HG03025 (cell line): Measurements from ENCODE around the gene HSD17B8.
A peak's percentile ranks its signal among the peaks of the same experiment; 100 is the strongest.

Source experiments
- ATAC-seq: cut with Tn5 transposase; IDR thresholded peaks from one replicate; pipeline ENCODE4 v1.9.1; 2021; ENCODE audit warnings: mild to moderate bottlenecking, moderate library complexity; ENCODE audit not compliant: unreplicated experiment, low FRiP score

HSD17B8 gene

GRCh38 chr6:33235221-33235634 lies 30.8 kb downstream of the HSD17B8 start:
- no peak for ATAC-seq

DNA sequence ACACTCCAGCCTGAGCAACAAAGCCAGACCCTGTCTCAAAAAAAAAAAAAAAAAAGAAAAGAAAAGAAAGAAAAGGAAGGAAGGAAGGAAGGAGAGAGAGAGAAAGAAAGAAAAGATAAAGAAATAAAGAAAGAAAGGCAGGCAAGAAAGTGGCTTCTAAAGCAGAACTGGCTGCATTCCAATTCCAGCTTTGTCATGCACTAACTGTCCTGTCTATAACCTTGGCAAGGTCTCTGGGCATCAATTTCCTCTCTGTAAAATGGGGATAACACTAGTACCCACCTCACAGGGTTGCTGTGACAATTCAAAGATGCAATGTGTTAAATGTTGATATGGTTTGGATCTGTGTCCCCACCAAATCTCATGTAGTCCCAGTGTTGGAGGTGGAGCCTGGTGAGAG lies 31.9 kb downstream of the HSD17B8 start:
- ATAC-seq, result no peak

- no peak for ATAC-seq
These were observed 32.4 kb downstream of the HSD17B8 start for GRCh38 chr6:33236852-33237251.

DNA sequence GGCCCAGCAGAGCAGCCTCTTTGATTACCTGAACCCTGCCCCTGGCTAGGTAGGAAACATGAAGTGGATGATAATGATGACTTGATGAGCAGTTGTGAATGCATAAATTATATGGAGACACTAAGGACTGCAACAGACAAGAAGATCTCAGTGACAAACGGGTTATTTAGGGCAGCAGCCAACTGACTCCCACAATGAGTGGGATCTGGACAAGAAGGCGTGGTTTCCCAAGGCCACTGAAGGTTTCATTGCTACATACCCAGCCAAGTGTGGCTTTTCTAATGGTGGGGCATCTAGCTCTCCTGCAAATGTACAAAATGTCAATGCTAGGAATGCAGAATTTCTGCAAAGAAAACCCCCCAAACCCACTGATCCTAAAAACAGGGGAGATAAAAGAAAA lies 33.3 kb downstream of the HSD17B8 start:
- no peak for ATAC-seq

DNA sequence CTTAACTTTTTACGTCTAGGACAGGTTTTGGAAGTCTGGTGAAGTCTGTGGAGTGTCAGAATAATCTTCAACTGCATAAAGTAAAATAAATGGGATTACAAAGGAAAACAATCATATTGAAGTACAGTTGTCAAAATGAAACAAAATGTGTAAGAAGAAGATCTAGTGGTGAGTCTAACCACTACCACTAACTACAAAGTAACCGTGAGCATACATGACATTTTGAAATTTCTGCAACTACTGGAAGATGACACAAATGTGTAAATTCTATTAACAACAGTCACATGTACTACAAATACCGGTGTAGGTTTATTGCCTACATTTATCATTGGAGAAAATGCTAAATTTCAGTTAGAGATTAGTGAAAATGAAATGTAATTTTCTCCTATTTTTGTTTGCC lies 37.5 kb downstream of the HSD17B8 start:
- ATAC-seq, result no peak

- no peak for ATAC-seq
These were observed 39.0 kb downstream of the HSD17B8 start for GRCh38 chr6:33243476-33243875.

DNA sequence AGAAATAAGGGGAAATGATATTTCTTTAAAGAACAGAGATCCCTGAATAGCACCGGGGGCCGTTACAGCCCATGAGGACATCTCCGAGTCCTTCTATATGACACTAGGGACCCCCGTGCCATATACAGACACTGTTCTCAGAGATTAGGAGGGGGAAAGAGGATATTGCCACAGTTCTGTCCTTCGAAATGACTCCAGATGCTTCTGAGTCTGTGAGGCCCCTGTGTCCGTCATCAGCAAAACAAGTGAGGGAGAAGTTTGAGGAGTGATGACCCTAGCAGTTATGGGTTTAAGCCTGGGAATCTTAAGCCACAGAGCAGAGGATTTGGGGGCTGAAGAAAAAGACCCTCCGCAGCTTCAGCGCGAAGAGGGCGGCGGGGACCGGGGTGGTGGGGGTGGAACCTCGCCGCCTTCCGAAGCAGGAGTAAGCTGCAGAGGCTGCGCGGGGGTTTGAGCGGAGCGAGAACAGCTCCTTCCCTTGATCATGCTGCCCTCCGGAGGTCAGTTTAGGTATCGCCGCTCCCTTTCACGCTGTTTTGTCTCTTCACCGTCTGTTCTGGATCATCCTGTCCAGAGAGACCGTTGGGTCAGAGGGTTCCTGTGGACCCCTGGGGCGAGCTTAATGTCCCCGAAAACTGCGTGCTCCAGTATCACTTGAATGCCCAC lies 43.7 kb downstream of the HSD17B8 start:
- ATAC-seq, result peak; percentile 35

DNA sequence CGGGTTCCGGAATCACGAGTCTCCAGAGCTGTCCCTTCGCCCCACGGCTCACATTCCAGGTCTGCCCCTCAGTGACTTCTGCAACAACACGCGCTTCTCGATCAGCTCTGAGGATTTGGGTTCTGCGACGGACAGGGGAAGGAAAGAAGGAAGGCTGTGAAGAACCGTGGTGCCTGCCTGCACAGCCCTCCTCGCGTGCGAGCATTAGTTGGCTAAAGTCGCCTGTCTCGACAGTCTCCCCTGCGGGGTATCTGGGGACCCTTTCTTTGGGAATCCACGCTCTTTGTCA lies 44.1 kb downstream of the HSD17B8 start:
- no peak for ATAC-seq

DNA sequence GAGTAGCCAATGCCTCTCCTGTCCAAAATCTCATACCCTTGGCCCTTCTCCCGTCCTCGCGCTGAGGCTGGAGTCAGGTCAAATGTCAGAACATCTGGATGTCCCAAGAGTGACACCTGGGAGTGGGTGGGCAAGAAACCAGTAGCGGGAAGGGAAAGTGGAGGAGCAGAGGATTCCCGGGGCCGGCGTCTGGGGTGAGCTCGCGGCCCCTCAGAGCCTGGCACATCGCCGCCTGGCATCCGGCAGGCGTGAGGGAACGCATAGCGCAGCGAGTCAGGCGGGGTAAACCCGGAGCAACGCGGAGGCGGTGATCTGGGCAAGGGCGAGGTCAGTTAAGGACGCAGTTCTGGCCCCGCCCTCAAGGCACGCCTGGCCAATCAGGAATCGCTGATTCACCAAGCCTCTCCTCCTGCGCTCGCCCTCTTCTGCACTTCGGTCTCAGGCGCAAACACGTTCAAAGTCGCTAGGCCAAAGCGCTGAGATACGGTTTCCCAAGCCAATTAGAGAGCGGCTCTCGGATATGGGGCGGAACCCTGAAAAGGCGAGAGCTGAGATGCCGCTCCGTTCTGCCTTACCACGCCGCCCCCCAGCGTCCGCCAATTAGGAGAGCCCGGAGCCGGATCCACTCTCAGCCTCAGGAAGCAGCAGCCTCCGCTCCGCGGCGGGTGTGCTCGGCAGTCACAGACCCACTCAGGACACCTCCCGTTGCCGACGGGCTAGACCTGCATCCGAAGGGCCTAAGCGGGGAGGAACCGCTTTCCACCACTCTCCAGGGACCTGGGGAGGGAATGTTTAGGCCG lies 44.7 kb downstream of the HSD17B8 start:
- ATAC-seq, result peak; percentile 86

DNA sequence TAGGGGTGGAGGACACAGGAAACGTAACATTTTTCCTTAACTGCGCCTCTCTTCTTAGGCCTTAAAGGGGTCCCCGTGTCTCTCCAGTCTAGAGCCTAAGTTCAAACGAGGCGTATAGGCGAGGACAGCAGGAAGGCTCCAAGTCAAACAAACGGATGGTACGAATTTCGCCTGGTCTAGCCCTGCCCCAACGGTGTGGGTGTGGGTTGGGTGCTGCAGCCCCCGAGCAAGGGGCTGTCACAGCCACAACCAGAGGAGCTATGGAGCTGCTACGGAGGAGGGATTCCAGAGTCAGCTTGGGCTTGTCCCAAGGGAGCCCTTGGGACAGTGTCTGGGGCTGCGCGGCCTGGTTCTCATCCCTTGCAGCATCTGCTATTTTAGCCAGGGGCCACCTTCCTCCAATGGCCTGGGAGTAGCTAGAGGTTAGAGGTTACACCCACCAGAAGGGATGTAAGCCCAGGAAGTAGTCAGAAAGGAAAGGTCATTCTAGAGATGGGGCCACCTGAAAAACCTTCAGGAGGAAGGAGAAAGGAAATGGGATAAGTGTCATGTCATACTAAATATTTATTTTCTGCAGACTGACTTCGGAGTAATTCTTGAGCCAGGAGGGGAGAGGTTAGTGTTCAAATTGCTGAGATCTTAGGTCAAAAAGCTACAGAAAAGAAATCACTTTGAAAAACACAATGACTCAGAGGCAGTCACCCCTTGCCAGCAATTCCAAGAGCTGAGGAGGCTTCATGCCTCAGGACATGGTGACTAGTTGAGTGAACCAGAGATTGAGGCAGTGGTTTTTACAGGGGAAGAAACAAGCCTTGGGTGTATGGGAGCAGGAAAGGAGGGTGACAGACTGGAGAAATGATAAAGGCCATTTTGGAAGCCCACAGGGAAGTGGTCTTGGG lies 45.5 kb downstream of the HSD17B8 start:
- no peak for ATAC-seq

DNA sequence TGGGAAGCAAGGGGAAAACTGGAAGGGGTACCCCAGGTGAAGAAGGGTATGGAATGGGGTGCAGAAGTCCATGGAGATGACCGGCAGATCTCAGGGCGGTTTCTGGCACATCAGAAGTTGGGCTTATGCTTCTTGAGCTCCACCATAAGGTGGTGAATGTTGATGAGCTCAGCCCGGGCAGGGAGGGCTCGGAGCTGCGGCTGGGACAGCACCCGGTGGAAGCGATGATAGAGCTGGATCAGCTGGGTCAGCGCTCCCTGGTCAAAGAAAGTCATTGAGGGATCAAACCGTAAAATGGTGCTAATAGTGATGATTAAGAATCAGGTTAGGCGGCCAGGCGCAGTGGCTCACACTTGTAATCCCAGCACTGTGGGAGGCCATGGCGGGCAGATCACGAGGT lies 46.3 kb downstream of the HSD17B8 start:
- ATAC-seq, result no peak

GRCh38 chr6:33251395-33252012 lies 47.0 kb downstream of the HSD17B8 start:
- no peak for ATAC-seq

DNA sequence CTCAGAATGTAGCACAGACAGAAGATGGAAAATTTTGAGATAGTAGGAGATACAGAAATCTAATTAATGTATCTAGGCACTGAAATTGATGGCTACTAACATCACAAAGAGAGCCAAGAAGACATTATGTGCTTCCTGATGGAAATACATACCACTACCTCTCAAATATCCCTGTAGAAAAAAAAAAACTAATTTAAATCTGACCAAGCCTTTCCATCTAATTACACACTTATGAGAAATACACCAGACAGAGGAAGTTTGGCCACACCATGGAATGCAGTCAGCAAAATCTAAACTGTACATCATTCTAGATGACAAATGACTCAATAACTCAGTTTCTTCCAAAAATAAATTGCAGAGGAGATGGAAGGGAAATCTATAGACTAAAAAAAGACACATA lies 48.3 kb downstream of the HSD17B8 start:
- no peak for ATAC-seq

GRCh38 chr6:33254591-33254990 lies 50.1 kb downstream of the HSD17B8 start:
- no peak for ATAC-seq
